Forelimb muscle (tissue), 1 donor: Measurements from ENCODE around the gene ACADS. TPM values are rescaled to one million over a fixed set of nuclear protein-coding genes. Genes with fewer than 3 reads are reported as not detected.

ENCODE experiments used
- polyA plus RNA-seq: library from polyadenylated mRNA; unstranded; fragments of 120-200 nt; gene quantifications from one replicate; pipeline ENCODE4 v1.2.1, GENCODE V29; 2013; ENCODE audit not compliant: insufficient read length

Gene ACADS
- polyA plus RNA-seq, 1 donor = 19.8 TPM

Other genes with a start within 250 kb of the ACADS start
- gene DYNLL1, start 229.7 kb upstream of the ACADS start, polyA plus RNA-seq = 284 TPM
- 44.8 TPM for gene COQ5, start 196.7 kb upstream of the ACADS start, polyA plus RNA-seq
- gene RNF10, start 191.5 kb upstream of the ACADS start, polyA plus RNA-seq = 146 TPM
- 24.5 TPM for gene POP5, start 144.4 kb upstream of the ACADS start, polyA plus RNA-seq
- gene CABP1, start 85.2 kb upstream of the ACADS start, polyA plus RNA-seq = 2.5 TPM
- 59.2 TPM for gene MLEC, start 38.7 kb upstream of the ACADS start, polyA plus RNA-seq
- gene UNC119B, start 15.4 kb upstream of the ACADS start, polyA plus RNA-seq = 11.8 TPM
- gene SPPL3, start 178.5 kb downstream of the ACADS start, polyA plus RNA-seq = 49.2 TPM